ENCODE results near the gene THRSP. TPM values are rescaled to one million over a fixed set of nuclear protein-coding genes. Genes with fewer than 3 reads are reported as not detected.

THRSP gene
- polyA plus RNA-seq, 2 of the 4 experiments (the other 2 are of a cell fraction), result not detected

DNA sequence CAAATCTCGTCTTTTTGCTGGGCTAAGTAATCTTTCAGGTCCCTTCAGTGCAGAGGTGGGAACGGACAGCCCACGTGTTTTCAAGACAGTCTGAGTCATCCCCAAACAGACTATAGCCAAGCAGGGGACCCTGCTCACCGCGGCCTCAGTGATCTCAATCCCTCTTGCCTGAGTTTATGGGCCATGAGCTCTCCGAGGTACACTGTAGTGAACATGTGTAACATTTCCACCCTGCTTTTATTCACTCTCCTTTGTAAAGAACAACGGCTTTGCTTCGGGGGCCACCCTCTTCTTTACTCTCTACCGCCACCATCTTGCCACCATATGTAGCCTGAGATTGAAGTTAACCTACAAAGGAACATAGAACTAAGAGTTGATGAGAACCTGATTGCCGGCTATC lies 29.0 kb upstream of the THRSP start:
- ChIA-PET CTCF (interaction anchor here (0.6 to 5.7 kb wide), 3 partner anchors 12 to 102 kb away, joined by 4 to 59 read pairs (median 6); no protein-coding TSS in a partner anchor), POLR2A (no interaction called here)

DNA sequence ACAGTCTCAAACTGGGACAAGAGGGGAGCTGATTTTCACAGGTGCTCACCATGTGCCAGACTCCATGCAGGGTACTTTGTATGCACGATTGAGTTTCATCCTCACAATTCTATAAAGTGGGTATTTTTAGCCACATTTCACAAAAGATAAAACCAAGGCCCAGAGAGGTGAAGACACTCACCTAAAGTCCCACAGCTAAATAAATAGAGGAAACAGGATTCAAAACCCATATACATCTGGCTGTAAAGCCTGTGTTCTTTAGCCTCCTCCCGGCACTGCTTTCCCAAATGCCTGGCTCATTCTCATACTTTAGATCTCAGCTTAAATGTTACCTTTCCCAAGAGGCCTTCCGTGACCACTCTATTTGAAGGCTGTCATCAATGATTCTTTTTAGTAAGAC lies 27.3 kb upstream of the THRSP start:
- H3K4me2 ChIP-seq, result no peak overlapping the region
- no peak overlapping the region for H3K27ac ChIP-seq

More for the DNA sequence above, 29.0 kb upstream of the THRSP start:
- Histone ChIP-seq H3K4me1 (peaks cover 44% of the 10 kb centered on the region), H3K4me3 (no peak overlapping the region), H3K9me3 (no peaks in the 10 kb centered on the region), H3K27ac (no peak overlapping the region), H3K4me2 (no peak overlapping the region)
- TF ChIP-seq, protein P1, sequence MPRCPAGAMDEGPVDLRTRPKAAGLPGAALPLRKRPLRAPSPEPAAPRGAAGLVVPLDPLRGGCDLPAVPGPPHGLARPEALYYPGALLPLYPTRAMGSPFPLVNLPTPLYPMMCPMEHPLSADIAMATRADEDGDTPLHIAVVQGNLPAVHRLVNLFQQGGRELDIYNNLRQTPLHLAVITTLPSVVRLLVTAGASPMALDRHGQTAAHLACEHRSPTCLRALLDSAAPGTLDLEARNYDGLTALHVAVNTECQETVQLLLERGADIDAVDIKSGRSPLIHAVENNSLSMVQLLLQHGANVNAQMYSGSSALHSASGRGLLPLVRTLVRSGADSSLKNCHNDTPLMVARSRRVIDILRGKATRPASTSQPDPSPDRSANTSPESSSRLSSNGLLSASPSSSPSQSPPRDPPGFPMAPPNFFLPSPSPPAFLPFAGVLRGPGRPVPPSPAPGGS (IDR thresholded peaks at IDR 0.05), result no peak
- TF ChIP-seq ESRRA (IDR thresholded peaks at IDR 0.05; ENCODE audit: borderline replicate concordance, low read length), result no peak
- TF ChIP-seq EHMT2 (IDR thresholded peaks at IDR 0.05; ENCODE audit: low read depth), result no peak
- TF ChIP-seq RFX5 (IDR thresholded peaks at IDR 0.05), result no peak
- no peak for TF ChIP-seq ZC3H11A (IDR thresholded peaks at IDR 0.05)
- no peak for TF ChIP-seq MAZ (IDR thresholded peaks at IDR 0.05; ENCODE audit: borderline replicate concordance, low read depth, low read length)
- FAIRE-seq (no peak), DNase-seq (ENCODE audit: low read depth in 1 of 2, low spot score in 1 of 2) (no peak), ATAC-seq (no peak)
- WGBS (ENCODE audit: missing lambda C conversion rate), result 66% methylated on average over 10 of the region's 10 CpGs

GRCh38 chr11:78037056-78037455 lies 26.6 kb upstream of the THRSP start:
- WGBS (ENCODE audit: missing lambda C conversion rate), result 61% methylated on average over 3 of the region's 3 CpGs
- ATAC-seq (peak; percentile 19 to 46; a peak in 3 of 6 replicates), FAIRE-seq (no peak), DNase-seq (ENCODE audit: low read depth in 1 of 2, low spot score in 1 of 2) (no peak)
- ChIA-PET CTCF (interaction anchor here (0.6 to 5.7 kb wide), 2 partner anchors 9 to 110 kb away, joined by 4 to 59 read pairs; no protein-coding TSS in a partner anchor), POLR2A (no interaction called here)
- Histone ChIP-seq H3K27ac (peak overlapping the region in 1 of 2 experiments; percentile 38; a peak in 3 of 6 replicates), H3K4me3 (no peak overlapping the region), H3K4me2 (no peak overlapping the region), H3K4me1 (peaks cover 46% of the 10 kb centered on the region), H3K9me3 (no peaks in the 10 kb centered on the region)
- no peak for TF ChIP-seq ZNF302 (CRISPR knock-in tag; IDR thresholded peaks at IDR 0.05)
- no peak for TF ChIP-seq PHF8 (IDR thresholded peaks at IDR 0.05; ENCODE audit: borderline replicate concordance, low read depth)
- no peak for TF ChIP-seq E2F6 (IDR thresholded peaks at IDR 0.05; ENCODE audit: borderline replicate concordance, low read depth)

More for the DNA sequence above, 27.3 kb upstream of the THRSP start:
- WGBS (ENCODE audit: missing lambda C conversion rate), result 82% methylated on average over 3 of the region's 3 CpGs
- TF ChIP-seq PHF8 (IDR thresholded peaks at IDR 0.05; ENCODE audit: borderline replicate concordance, low read depth), result no peak
- no peak for TF ChIP-seq RNF2 (IDR thresholded peaks at IDR 0.05; ENCODE audit: borderline replicate concordance, low read depth)
- peak; percentile 71; the same call in 1 of the 2 replicates for TF ChIP-seq KDM1A (IDR thresholded peaks at IDR 0.05; ENCODE audit: low read depth)
- no peak for DNase-seq (ENCODE audit: low read depth in 1 of 2, low spot score in 1 of 2)
- POLR2A ChIA-PET, result no interaction called here
- no peak for FAIRE-seq
- CTCF ChIA-PET, result interaction anchor here (0.6 to 5.7 kb wide), 4 partner anchors 10 to 42 kb away, joined by 3 to 59 read pairs (median 4); partner anchors contain the start of gene INTS4
- H3K9me3 ChIP-seq, result no peaks in the 10 kb centered on the region
- ATAC-seq, result no peak
- H3K4me3 ChIP-seq, result no peak overlapping the region
- H3K4me1 ChIP-seq, result peaks cover 49% of the 10 kb centered on the region

DNA sequence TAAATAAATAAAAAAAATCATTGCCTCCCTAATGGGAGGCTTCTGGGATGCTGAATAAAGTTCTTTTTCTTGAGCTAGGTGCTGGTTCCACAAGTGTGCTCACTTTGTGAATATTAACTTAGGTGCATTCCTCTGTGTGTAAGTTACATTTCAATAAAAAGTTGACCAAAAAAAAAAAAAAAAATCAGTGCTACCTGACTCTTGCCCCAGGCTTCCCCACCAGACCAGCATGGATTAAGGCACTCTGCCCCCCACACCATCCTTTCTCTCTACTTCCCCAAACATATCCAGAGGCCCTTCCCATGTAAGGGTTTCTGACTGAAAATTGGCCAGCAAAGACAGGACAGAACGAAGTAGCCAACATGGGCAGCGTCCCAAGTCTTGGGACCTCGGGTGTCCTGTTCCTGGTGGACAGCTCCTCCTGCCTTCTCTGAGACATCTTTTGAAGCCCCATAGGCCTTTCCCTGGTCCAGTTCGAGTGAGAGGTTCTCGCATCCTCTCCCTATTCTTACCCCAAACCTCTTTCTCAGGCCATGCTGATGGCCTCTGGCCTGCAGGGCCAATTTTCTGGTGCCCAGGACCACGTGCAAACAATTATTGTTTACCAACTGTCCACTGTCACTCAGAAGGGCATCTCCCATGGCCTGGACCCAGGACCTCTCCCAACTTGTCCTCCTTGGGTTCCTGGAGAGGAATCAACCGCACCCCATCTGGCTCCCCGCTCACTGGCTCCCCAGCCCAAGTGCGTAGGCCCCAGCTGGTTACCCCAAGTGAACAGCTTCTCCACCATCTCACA lies 25.6 kb upstream of the THRSP start:
- peaks cover 38% of the 10 kb centered on the region for H3K4me1 ChIP-seq
- 81% methylated on average over 9 of the region's 9 CpGs for WGBS (ENCODE audit: missing lambda C conversion rate)
- no peaks in the 10 kb centered on the region for H3K9me3 ChIP-seq
- no peak for DNase-seq (ENCODE audit: low read depth in 1 of 2, low spot score in 1 of 2)
- H3K27ac ChIP-seq, result peak overlapping the region in 1 of 2 experiments; percentile 40; a peak in 2 of 6 replicates
- ChIA-PET POLR2A (no interaction called here), CTCF (interaction anchor here (0.6 to 5.7 kb wide), 3 partner anchors 8 to 479 kb away, joined by 3 to 59 read pairs (median 4); no protein-coding TSS in a partner anchor)
- FAIRE-seq, result no peak
- no peak for TF ChIP-seq CBX2 (IDR thresholded peaks at IDR 0.05; ENCODE audit: borderline replicate concordance, low read depth)
- no peak for TF ChIP-seq JUN (IDR thresholded peaks at IDR 0.05)
- no peak for TF ChIP-seq ZC3H11A (IDR thresholded peaks at IDR 0.05)
- TF ChIP-seq ELK1 (IDR thresholded peaks at IDR 0.05; ENCODE audit: low read depth, low read length), result no peak
- no peak overlapping the region for H3K4me3 ChIP-seq
- no peak overlapping the region for H3K4me2 ChIP-seq
- no peak for ATAC-seq

Data from A549 (cell line).